ENCODE data around the gene TET1.

DNA sequence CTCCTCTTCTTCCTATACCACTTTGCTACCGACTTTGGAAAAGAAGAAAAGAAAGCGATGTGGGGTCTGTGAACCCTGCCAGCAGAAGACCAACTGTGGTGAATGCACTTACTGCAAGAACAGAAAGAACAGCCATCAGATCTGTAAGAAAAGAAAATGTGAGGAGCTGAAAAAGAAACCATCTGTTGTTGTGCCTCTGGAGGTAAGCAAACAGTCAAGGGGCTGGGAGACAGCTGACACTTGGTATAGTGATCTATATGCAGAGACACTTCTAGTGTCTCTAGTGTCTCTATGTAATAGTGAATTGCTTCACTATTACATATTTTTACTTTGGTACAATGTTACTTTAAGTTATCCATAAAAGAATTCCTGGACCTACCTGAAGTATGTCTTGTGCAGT lies 13.9 kb downstream of the TET1 start:
- TF ChIP-seq MAFK (conservative IDR thresholded peaks at IDR 0.05 in 1 of 2, IDR thresholded peaks at IDR 0.05 in 1 of 2; ENCODE audit: low read length in 2 of 2) (no peak), ZNF761 (CRISPR knock-in tag; conservative IDR thresholded peaks at IDR 0.05) (no peak), ZNF776 (CRISPR knock-in tag; IDR thresholded peaks at IDR 0.05) (no peak), TRIM24 (CRISPR knock-in tag; IDR thresholded peaks at IDR 0.05) (no peak)

Data from HepG2 (cell line).